ENCODE measurements around the gene VTI1A. TPM values are rescaled to one million over a fixed set of nuclear protein-coding genes. Genes with fewer than 3 reads are reported as not detected.

Gene VTI1A
- polyA plus RNA-seq, 2 of the 4 experiments (the other 2 are of a cell fraction), result 17.0 to 25.3 TPM

GRCh38 chr10:112803961-112804401 lies 357.0 kb downstream of the VTI1A start:
- TF ChIP-seq ELK1 (IDR thresholded peaks at IDR 0.05; ENCODE audit: low read depth, low read length) (no peak), HEYL (CRISPR knock-in tag; IDR thresholded peaks at IDR 0.05) (no peak), RFX5 (IDR thresholded peaks at IDR 0.05) (no peak), HMGXB4 (CRISPR knock-in tag; IDR thresholded peaks at IDR 0.05; ENCODE audit: borderline replicate concordance) (no peak), MYC (IDR thresholded peaks at IDR 0.05; ENCODE audit: borderline replicate concordance, low read length) (no peak), BHLHE40 (IDR thresholded peaks at IDR 0.05; ENCODE audit: low read depth, low read length) (no peak), ATOH8 (CRISPR knock-in tag; IDR thresholded peaks at IDR 0.05; ENCODE audit: low read depth) (no peak), USF2 (IDR thresholded peaks at IDR 0.05) (no peak), KDM5A (IDR thresholded peaks at IDR 0.05) (no peak), CTCF (IDR thresholded peaks at IDR 0.05) (no peak)
- ChIA-PET POLR2A (interaction anchor here (0.6 kb wide), 1 partner anchor 183 kb away, joined by 3 read pairs; no protein-coding TSS in a partner anchor), CTCF (interaction anchor here (0.6 kb wide), 2 partner anchors 183 to 332 kb away, joined by 3 to 4 read pairs; no protein-coding TSS in a partner anchor)
- DNase-seq (ENCODE audit: low read depth in 1 of 2, low spot score in 1 of 2), result no peak
- Histone ChIP-seq H3K4me3 (no peak overlapping the region), H3K4me1 (peaks cover 27% of the 10 kb centered on the region), H3K4me2 (0 out of 3 replicates have a peak overlapping the region, but pooled peaks have one; percentile 5), H3K9me3 (no peaks in the 10 kb centered on the region), H3K27ac (peak overlapping the region; percentile 24 to 60; a peak in 4 of 6 replicates)
- WGBS (ENCODE audit: missing lambda C conversion rate), result 72% methylated on average over 5 of the region's 5 CpGs
- peak in 1 of 2 experiments; percentile 43; a peak in 3 of 6 replicates for ATAC-seq
- FAIRE-seq, result no peak

GRCh38 chr10:112805254-112805590 lies 358.2 kb downstream of the VTI1A start:
- DNase-seq (ENCODE audit: low read depth in 1 of 2, low spot score in 1 of 2) (no peak), ATAC-seq (no peak), FAIRE-seq (no peak)
- CTCF ChIA-PET, result interaction anchor here (0.5 kb wide), 1 partner anchor 321 kb away, joined by 4 read pairs; no protein-coding TSS in a partner anchor
- H3K4me2 ChIP-seq, result no peak overlapping the region
- peaks cover 1% of the 10 kb centered on the region; the same call in 2 of the 3 replicates for H3K9me3 ChIP-seq
- no peak overlapping the region for H3K4me3 ChIP-seq
- H3K4me1 ChIP-seq, result peaks cover 27% of the 10 kb centered on the region
- POLR2A ChIA-PET, result no interaction called here
- 85% methylated on average over 4 of the region's 4 CpGs for WGBS (ENCODE audit: missing lambda C conversion rate)
- no peak overlapping the region; a peak in 1 of 6 replicates for H3K27ac ChIP-seq
- no peak for TF ChIP-seq POLR2AphosphoS2 (conservative IDR thresholded peaks at IDR 0.05; ENCODE audit: low read length)
- TF ChIP-seq KDM1A (IDR thresholded peaks at IDR 0.05; ENCODE audit: low read depth), result no peak
- no peak for TF ChIP-seq CHD4 (IDR thresholded peaks at IDR 0.05; ENCODE audit: borderline replicate concordance)
- TF ChIP-seq NFE2L2 (conservative IDR thresholded peaks at IDR 0.05; ENCODE audit: low read length), result no peak
- no peak for TF ChIP-seq NR3C1 (IDR thresholded peaks at IDR 0.05)
- no peak for TF ChIP-seq CBX8 (IDR thresholded peaks at IDR 0.05)
- no peak for TF ChIP-seq FOXS1 (CRISPR knock-in tag; IDR thresholded peaks at IDR 0.05)
- no peak for TF ChIP-seq RNF2 (IDR thresholded peaks at IDR 0.05; ENCODE audit: borderline replicate concordance, low read depth)
- no peak for TF ChIP-seq KDM5A (IDR thresholded peaks at IDR 0.05)
- TF ChIP-seq PHF8 (IDR thresholded peaks at IDR 0.05; ENCODE audit: borderline replicate concordance, low read depth), result no peak
- TF ChIP-seq MAFK (IDR thresholded peaks at IDR 0.05; ENCODE audit: partially characterized antibody), result no peak
- no peak for TF ChIP-seq MAX (IDR thresholded peaks at IDR 0.05)
- no peak for TF ChIP-seq E2F6 (IDR thresholded peaks at IDR 0.05; ENCODE audit: borderline replicate concordance, low read depth)
- TF ChIP-seq HOXB13 (CRISPR knock-in tag; IDR thresholded peaks at IDR 0.05; ENCODE audit: low read depth), result no peak
- TF ChIP-seq CTCF (IDR thresholded peaks at IDR 0.05), result no peak
- no peak for TF ChIP-seq CBX2 (IDR thresholded peaks at IDR 0.05; ENCODE audit: borderline replicate concordance, low read depth)
- TF ChIP-seq JUN (IDR thresholded peaks at IDR 0.05), result no peak
- no peak for TF ChIP-seq FOSL2 (IDR thresholded peaks at IDR 0.05)
- no peak for TF ChIP-seq FOSL2 (CRISPR knock-in tag; IDR thresholded peaks at IDR 0.05)
- no peak for TF ChIP-seq ZNF302 (CRISPR knock-in tag; IDR thresholded peaks at IDR 0.05)

Measured in A549 (cell line).